ENCODE results near the gene DCP1A.

Gene DCP1A

GRCh38 chr3:53242642-53243041, 104.7 kb downstream of the DCP1A start:
- DNase-seq: no peak

- DNase-seq: no peak
These were observed 105.2 kb downstream of the DCP1A start for GRCh38 chr3:53242155-53242554.

GRCh38 chr3:53240989-53241972, 106.1 kb downstream of the DCP1A start:
- DNase-seq: no peak

- DNase-seq: no peak
These were observed 107.5 kb downstream of the DCP1A start for GRCh38 chr3:53239800-53240199.

- DNase-seq: no peak
These were observed 108.5 kb downstream of the DCP1A start for GRCh38 chr3:53238886-53239285.

GRCh38 chr3:53238051-53238850, 109.1 kb downstream of the DCP1A start:
- DNase-seq: no peak

GRCh38 chr3:53236112-53236841, 111.1 kb downstream of the DCP1A start:
- DNase-seq: no peak

- DNase-seq: no peak
These were observed 111.8 kb downstream of the DCP1A start for GRCh38 chr3:53235545-53235944.

- no peak for DNase-seq
These were observed 112.5 kb downstream of the DCP1A start for GRCh38 chr3:53234841-53235232.

GRCh38 chr3:53234130-53234840, 113.1 kb downstream of the DCP1A start:
- no peak for DNase-seq

All from DMS79 treated with DMSO at 0.1 percent for 48 hours (cell line).